ENCODE data around the gene ZNF280A. TPM values are rescaled to one million over a fixed set of nuclear protein-coding genes. Genes with fewer than 3 reads are reported as not detected.

Gene ZNF280A
- total RNA-seq, 1 experiment from 2014 or later, result 0.22 TPM

DNA sequence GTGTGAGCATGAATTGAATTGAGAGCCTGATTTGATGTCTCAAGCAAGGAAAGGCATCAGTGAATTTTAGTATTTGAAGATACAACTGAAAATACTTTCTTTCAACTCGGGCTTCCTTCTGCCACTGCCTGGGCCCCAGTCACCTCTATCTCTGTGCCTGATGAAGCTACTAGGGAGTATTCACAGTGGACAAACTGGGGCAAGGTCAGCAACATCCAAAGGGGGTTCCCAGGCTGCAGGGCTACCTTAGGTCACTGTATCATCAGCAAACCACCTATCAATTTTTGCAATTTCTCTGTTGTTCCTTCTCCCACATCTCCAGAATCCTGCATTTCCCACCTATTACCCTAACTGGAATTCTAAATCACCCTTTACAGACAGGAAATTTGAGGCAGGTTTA lies 28.8 kb upstream of the ZNF280A start (continued):
- TF ChIP-seq, protein P1, sequence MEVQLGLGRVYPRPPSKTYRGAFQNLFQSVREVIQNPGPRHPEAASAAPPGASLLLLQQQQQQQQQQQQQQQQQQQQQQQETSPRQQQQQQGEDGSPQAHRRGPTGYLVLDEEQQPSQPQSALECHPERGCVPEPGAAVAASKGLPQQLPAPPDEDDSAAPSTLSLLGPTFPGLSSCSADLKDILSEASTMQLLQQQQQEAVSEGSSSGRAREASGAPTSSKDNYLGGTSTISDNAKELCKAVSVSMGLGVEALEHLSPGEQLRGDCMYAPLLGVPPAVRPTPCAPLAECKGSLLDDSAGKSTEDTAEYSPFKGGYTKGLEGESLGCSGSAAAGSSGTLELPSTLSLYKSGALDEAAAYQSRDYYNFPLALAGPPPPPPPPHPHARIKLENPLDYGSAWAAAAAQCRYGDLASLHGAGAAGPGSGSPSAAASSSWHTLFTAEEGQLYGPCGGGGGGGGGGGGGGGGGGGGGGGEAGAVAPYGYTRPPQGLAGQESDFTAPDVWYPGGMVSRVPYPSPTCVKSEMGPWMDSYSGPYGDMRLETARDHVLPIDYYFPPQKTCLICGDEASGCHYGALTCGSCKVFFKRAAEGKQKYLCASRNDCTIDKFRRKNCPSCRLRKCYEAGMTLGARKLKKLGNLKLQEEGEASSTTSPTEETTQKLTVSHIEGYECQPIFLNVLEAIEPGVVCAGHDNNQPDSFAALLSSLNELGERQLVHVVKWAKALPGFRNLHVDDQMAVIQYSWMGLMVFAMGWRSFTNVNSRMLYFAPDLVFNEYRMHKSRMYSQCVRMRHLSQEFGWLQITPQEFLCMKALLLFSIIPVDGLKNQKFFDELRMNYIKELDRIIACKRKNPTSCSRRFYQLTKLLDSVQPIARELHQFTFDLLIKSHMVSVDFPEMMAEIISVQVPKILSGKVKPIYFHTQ (CRISPR knock-in tag; IDR thresholded peaks at IDR 0.05), result no peak
- TF ChIP-seq STAT6 (CRISPR knock-in tag; conservative IDR thresholded peaks at IDR 0.05; ENCODE audit: low read depth) (no peak), ERG (CRISPR knock-in tag; IDR thresholded peaks at IDR 0.05) (no peak), SMAD3 (CRISPR knock-in tag; IDR thresholded peaks at IDR 0.05; ENCODE audit: borderline replicate concordance) (no peak), ZNF396 (CRISPR knock-in tag; IDR thresholded peaks at IDR 0.05; ENCODE audit: borderline replicate concordance) (no peak), ATF1 (CRISPR knock-in tag; IDR thresholded peaks at IDR 0.05) (no peak), GABPB1 (CRISPR knock-in tag; IDR thresholded peaks at IDR 0.05) (no peak), ATF6 (CRISPR knock-in tag; IDR thresholded peaks at IDR 0.05) (no peak), ETV6 (CRISPR knock-in tag; IDR thresholded peaks at IDR 0.05) (no peak), IRF2 (CRISPR knock-in tag; IDR thresholded peaks at IDR 0.05; ENCODE audit: borderline replicate concordance, low read depth) (no peak)
- TF ChIP-seq, protein P2, sequence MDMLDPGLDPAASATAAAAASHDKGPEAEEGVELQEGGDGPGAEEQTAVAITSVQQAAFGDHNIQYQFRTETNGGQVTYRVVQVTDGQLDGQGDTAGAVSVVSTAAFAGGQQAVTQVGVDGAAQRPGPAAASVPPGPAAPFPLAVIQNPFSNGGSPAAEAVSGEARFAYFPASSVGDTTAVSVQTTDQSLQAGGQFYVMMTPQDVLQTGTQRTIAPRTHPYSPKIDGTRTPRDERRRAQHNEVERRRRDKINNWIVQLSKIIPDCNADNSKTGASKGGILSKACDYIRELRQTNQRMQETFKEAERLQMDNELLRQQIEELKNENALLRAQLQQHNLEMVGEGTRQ (CRISPR knock-in tag; IDR thresholded peaks at IDR 0.05), result no peak

DNA sequence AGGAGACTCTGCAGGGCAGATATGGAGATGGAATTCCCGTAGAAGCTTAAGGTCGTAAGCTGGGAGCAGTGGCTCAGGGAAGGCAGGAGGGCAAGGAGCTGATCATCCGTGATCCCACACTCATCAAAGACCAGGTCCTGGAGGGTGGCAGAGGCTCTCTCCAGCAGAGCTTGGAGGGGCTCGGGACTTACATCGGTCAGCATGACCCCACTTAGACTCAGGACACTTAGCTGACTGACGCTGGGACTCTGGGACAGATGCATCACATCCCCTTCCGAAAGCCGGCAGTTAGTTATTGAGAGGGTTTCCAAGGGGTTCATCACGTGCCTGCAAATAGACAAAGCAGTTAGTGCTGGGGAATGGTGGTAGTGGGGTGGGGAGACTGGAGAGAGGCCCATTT lies 28.2 kb upstream of the ZNF280A start:
- no peak overlapping the region for H3K27ac Mint-ChIP-seq
- no peaks in the 10 kb centered on the region for H3K9me3 Mint-ChIP-seq
- DNase-seq (ENCODE audit: low spot score) (no peak), ATAC-seq (no peak)
- H3K36me3 Mint-ChIP-seq, result no peaks in the 10 kb centered on the region
- TF ChIP-seq FOXJ3 (CRISPR knock-in tag; IDR thresholded peaks at IDR 0.05; ENCODE audit: borderline replicate concordance), result no peak
- H3K4me1 Mint-ChIP-seq, result no peaks in the 10 kb centered on the region
- peaks cover 97% of the 10 kb centered on the region for H3K27me3 Mint-ChIP-seq (ENCODE audit: low read depth)
- ChIA-PET CTCF (interaction anchor here (1.2 kb wide), 1 partner anchor 11 kb away, joined by 5 read pairs; the partner anchor contains the start of gene PRAME), POLR2A (no interaction called here)
- H3K4me3 Mint-ChIP-seq, result no peak overlapping the region

DNA sequence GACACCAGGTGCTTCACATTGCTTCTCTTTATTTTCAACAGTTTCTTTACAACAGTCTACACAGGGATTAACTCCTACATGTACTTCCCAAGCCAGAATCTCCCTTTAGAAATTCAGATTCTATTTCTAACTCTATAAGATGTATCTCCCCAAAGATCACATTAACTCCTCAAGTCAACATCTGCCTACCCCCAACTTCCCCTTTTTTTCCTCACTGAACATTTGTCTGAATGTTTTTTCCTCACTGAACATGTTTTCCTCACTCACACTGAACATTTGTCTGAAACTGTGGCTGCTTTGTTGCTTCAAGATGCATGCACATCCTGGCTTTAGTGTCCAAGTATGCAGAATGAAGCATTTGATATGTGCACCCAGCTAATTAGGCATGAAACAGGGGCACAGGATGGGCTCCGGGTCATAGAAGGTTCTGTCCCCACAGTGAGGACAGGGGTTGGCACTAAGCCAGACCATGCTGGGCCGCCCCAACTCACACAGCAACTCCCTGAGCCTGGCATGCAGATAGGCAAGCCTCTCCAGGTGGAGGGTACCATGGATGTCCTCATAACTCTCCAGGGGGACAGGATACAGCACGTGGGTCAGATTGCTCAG lies 27.7 kb upstream of the ZNF280A start:
- Mint-ChIP-seq H3K27ac (no peak overlapping the region), H3K4me3 (no peak overlapping the region), H3K27me3 (ENCODE audit: low read depth) (peaks cover 97% of the 10 kb centered on the region), H3K36me3 (no peaks in the 10 kb centered on the region), H3K9me3 (no peaks in the 10 kb centered on the region), H3K4me1 (no peaks in the 10 kb centered on the region)
- DNase-seq (ENCODE audit: low spot score) (no peak), ATAC-seq (no peak)
- CTCF ChIA-PET, result interaction anchor here (1.2 kb wide), 1 partner anchor 11 kb away, joined by 5 read pairs; the partner anchor contains the start of gene PRAME
- POLR2A ChIA-PET, result no interaction called here
- TF ChIP-seq ZNF416 (CRISPR knock-in tag; IDR thresholded peaks at IDR 0.05), result no peak
- TF ChIP-seq NR1H2 (CRISPR knock-in tag; IDR thresholded peaks at IDR 0.05), result no peak
- no peak for TF ChIP-seq SOX15 (CRISPR knock-in tag; IDR thresholded peaks at IDR 0.05)
- TF ChIP-seq ZNF423 (CRISPR knock-in tag; IDR thresholded peaks at IDR 0.05), result no peak
- TF ChIP-seq, protein P3, sequence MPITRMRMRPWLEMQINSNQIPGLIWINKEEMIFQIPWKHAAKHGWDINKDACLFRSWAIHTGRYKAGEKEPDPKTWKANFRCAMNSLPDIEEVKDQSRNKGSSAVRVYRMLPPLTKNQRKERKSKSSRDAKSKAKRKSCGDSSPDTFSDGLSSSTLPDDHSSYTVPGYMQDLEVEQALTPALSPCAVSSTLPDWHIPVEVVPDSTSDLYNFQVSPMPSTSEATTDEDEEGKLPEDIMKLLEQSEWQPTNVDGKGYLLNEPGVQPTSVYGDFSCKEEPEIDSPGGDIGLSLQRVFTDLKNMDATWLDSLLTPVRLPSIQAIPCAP (CRISPR knock-in tag; IDR thresholded peaks at IDR 0.05), result no peak
- TF ChIP-seq, protein P4, sequence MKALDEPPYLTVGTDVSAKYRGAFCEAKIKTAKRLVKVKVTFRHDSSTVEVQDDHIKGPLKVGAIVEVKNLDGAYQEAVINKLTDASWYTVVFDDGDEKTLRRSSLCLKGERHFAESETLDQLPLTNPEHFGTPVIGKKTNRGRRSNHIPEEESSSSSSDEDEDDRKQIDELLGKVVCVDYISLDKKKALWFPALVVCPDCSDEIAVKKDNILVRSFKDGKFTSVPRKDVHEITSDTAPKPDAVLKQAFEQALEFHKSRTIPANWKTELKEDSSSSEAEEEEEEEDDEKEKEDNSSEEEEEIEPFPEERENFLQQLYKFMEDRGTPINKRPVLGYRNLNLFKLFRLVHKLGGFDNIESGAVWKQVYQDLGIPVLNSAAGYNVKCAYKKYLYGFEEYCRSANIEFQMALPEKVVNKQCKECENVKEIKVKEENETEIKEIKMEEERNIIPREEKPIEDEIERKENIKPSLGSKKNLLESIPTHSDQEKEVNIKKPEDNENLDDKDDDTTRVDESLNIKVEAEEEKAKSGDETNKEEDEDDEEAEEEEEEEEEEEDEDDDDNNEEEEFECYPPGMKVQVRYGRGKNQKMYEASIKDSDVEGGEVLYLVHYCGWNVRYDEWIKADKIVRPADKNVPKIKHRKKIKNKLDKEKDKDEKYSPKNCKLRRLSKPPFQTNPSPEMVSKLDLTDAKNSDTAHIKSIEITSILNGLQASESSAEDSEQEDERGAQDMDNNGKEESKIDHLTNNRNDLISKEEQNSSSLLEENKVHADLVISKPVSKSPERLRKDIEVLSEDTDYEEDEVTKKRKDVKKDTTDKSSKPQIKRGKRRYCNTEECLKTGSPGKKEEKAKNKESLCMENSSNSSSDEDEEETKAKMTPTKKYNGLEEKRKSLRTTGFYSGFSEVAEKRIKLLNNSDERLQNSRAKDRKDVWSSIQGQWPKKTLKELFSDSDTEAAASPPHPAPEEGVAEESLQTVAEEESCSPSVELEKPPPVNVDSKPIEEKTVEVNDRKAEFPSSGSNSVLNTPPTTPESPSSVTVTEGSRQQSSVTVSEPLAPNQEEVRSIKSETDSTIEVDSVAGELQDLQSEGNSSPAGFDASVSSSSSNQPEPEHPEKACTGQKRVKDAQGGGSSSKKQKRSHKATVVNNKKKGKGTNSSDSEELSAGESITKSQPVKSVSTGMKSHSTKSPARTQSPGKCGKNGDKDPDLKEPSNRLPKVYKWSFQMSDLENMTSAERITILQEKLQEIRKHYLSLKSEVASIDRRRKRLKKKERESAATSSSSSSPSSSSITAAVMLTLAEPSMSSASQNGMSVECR (CRISPR knock-in tag; IDR thresholded peaks at IDR 0.05; ENCODE audit: borderline replicate concordance), result no peak
- no peak for TF ChIP-seq ZNF121 (CRISPR knock-in tag; IDR thresholded peaks at IDR 0.05)
